ENCODE measurements around the gene SND1. TPM values are rescaled to one million over a fixed set of nuclear protein-coding genes. Genes with fewer than 3 reads are reported as not detected.

SND1 gene
- total and polyA plus RNA-seq, 2 donors (not counting 1 experiment from before 2014, with no cell fraction given), result 44.4 to 165 TPM

GRCh38 chr7:127819975-127820731, 168.2 kb downstream of the SND1 start:
- Histone ChIP-seq H3K9ac (ENCODE audit: low read length) (peak overlapping the region; percentile 27), H3K79me2 (ENCODE audit: control insufficient read depth, insufficient read depth, low read length) (peaks cover 29% of the 10 kb centered on the region)
- H3K27ac Mint-ChIP-seq, result peak overlapping the region; percentile 32

More at GRCh38 chr7:127819975-127820731, 168.2 kb downstream of the SND1 start:
- DNase-seq (peak; percentile 43), ATAC-seq (ENCODE audit: low read depth) (peak; percentile 36)
- Mint-ChIP-seq H3K27me3 (no peaks in the 10 kb centered on the region), H3K4me3 (peak overlapping the region; percentile 21), H3K4me1 (peaks cover 46% of the 10 kb centered on the region), H3K9me3 (ENCODE audit: insufficient read depth) (no peaks in the 10 kb centered on the region)
- Histone ChIP-seq H3K27me3 (replicated peaks in 1 of 4; ENCODE audit: control extremely low read depth in 1 of 4, control insufficient read depth in 3 of 4, insufficient read depth in 4 of 4, low read length in 3 of 4) (no peaks in the 10 kb centered on the region), H3K36me3 (replicated peaks in 1 of 2; ENCODE audit: control extremely low read depth in 1 of 2, control insufficient read depth in 1 of 2, extremely low read depth in 1 of 2, insufficient read depth in 2 of 2, low read length in 1 of 2) (no peaks in the 10 kb centered on the region), H3K4me2 (replicated peaks; ENCODE audit: low read depth, low read length, poor library complexity, severe bottlenecking) (peak overlapping the region; percentile 56), H3K9me3 (ENCODE audit: control extremely low read depth in 1 of 3, control insufficient read depth in 2 of 3, insufficient read depth in 1 of 3, low read length in 2 of 3) (no peaks in the 10 kb centered on the region), H3K4me1 (ENCODE audit: control insufficient read depth in 2 of 2, insufficient read depth in 2 of 2, low read length in 2 of 2) (peaks cover 22 to 31% of the 10 kb centered on the region in 2 donors), H2AFZ (ENCODE audit: insufficient read depth, low read depth, low read length, poor library complexity, severe bottlenecking) (peak overlapping the region; percentile 25), H3K27ac (ENCODE audit: low read length in 2 of 2) (peak overlapping the region in 1 of 2 donors; percentile 65), H4K20me1 (ENCODE audit: control insufficient read depth, insufficient read depth, low read length, poor library complexity, severe bottlenecking) (peaks cover 4% of the 10 kb centered on the region), H3K4me3 (ENCODE audit: control extremely low read depth in 1 of 5, extremely low read depth in 1 of 5, insufficient read depth in 1 of 5, low read depth in 2 of 5, low read length in 4 of 5) (peak overlapping the region in 1 of 5 experiments; percentile 17)
- ChIA-PET CTCF (interaction anchor here (1.0 kb wide), 1 partner anchor 111 kb away, joined by 5 read pairs; no protein-coding TSS in a partner anchor), POLR2A (no interaction called here)
- intact Hi-C loops (cut with micrococcal nuclease), result no loop called here
- 67% methylated on average over 1 of the region's 4 CpGs for WGBS (ENCODE audit: insufficient coverage)
- no peak for TF ChIP-seq CTCF (IDR thresholded peaks at IDR 0.05)
- no peak for TF ChIP-seq EZH2 (IDR thresholded peaks at IDR 0.05; ENCODE audit: borderline replicate concordance, insufficient read depth, low read depth, low read length, poor library complexity, severe bottlenecking)

Measured in B cell (primary cell).